Peyer's patch (tissue), 4 donors: Measurements from ENCODE around the gene KPNA6.
A peak's percentile ranks its signal among the peaks of the same experiment; 100 is the strongest.

Source experiments
- POLR2A ChIP-seq, 2 donors: fragments of 450-650 bp; IDR thresholded peaks; one replicate each; pipeline ENCODE4 v1.5.1; 2017; ENCODE audit warnings: antibody characterized with exemption in 2 of 2, mild to moderate bottlenecking in 2 of 2, moderate library complexity in 2 of 2
- TF ChIP-seq, protein P1 (sequence below), 6 experiments: fragments of 450-650 bp in 4 of 6; fragments of 200-600 bp in 2 of 6; sonication (generic) in 1 of 6; IDR thresholded peaks; one replicate each; pipeline ENCODE4 v1.5.1; 2017 to 2019; ENCODE audit warnings: antibody characterized with exemption in 6 of 6, mild to moderate bottlenecking in 3 of 6, moderate library complexity in 1 of 6

DNA sequence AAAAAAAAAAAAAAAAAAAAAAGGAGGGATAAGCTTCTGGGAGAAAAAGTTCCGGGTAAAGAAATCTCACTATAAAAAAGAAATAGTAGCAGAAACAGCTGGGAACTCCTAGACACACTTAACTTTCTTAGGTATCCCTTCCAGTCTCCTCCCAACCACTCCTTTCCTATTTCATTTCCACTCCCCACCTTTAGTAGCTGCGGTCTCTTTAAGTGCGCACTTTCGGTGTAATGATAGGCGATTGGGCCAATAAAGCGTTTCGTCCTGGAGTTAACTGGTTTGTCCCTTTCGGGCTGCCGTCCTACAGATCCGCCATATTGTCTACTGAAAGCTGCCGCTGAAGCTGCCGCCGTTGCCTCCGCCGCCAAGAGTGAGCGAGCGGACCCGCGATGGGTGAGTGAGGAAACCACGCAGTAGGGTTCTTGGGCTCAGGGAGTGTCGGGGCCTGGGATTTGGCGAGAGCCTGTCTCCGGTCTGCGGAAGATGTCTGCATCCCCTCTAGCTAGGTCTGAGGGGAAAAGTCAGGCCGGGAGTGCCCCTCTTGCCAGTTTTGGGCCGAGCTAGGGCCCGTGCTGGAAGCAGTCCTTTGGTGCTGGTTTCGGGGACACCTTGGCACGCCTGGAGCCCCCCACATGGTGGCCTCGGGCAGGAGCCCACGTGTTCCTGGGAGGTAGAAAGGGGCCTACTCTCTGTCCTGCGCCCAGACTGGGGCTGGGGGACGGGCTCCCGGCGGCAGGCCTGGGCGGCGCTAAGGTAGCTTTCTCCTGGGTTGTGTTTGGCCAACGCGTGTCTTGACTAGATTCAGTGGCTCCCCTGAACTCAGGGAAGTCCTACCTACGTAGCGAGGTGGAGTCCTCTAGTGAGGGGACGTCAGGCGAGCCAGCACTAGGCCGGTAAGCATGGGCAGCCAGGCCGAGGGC is at the start of gene KPNA6:
- TF ChIP-seq, protein P1, sequence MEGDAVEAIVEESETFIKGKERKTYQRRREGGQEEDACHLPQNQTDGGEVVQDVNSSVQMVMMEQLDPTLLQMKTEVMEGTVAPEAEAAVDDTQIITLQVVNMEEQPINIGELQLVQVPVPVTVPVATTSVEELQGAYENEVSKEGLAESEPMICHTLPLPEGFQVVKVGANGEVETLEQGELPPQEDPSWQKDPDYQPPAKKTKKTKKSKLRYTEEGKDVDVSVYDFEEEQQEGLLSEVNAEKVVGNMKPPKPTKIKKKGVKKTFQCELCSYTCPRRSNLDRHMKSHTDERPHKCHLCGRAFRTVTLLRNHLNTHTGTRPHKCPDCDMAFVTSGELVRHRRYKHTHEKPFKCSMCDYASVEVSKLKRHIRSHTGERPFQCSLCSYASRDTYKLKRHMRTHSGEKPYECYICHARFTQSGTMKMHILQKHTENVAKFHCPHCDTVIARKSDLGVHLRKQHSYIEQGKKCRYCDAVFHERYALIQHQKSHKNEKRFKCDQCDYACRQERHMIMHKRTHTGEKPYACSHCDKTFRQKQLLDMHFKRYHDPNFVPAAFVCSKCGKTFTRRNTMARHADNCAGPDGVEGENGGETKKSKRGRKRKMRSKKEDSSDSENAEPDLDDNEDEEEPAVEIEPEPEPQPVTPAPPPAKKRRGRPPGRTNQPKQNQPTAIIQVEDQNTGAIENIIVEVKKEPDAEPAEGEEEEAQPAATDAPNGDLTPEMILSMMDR (IDR thresholded peaks at IDR 0.05) = peak in 3 of 6 experiments; percentile 10 to 23 (median 12)
- no peak for TF ChIP-seq POLR2A (IDR thresholded peaks at IDR 0.05)
